ENCODE measurements around the gene NCOA7.
"Not testable (repeated sequence)": the region's sequence is repeated elsewhere in the genome, so short reads cannot be mapped to it uniquely, and the experiment has no call there.

The NCOA7 gene

GRCh38 chr6:125836466-125836865, 45.7 kb downstream of the NCOA7 start:
- no peak for DNase-seq (ENCODE audit: low read depth in 2 of 2)

- DNase-seq (ENCODE audit: low read depth in 2 of 2) = no peak
Observed at GRCh38 chr6:125839471-125839870, 48.7 kb downstream of the NCOA7 start.

- DNase-seq (ENCODE audit: low read depth in 2 of 2) = no peak
Observed at GRCh38 chr6:125839879-125840278, 49.1 kb downstream of the NCOA7 start.

GRCh38 chr6:125841356-125842090, 50.8 kb downstream of the NCOA7 start:
- no peak for DNase-seq (ENCODE audit: low read depth in 2 of 2)

GRCh38 chr6:125842091-125842626, 51.4 kb downstream of the NCOA7 start:
- no peak for DNase-seq (ENCODE audit: low read depth in 2 of 2)

GRCh38 chr6:125843593-125843992, 52.8 kb downstream of the NCOA7 start:
- DNase-seq (ENCODE audit: low read depth in 2 of 2) = no peak

GRCh38 chr6:125844989-125845388, 54.2 kb downstream of the NCOA7 start:
- DNase-seq (ENCODE audit: low read depth in 2 of 2) = no peak

GRCh38 chr6:125846292-125847024, 55.7 kb downstream of the NCOA7 start:
- DNase-seq (ENCODE audit: low read depth in 2 of 2) = no peak

- DNase-seq (ENCODE audit: low read depth in 2 of 2) = not testable (repeated sequence)
Observed at GRCh38 chr6:125848286-125848685, 57.5 kb downstream of the NCOA7 start.

- DNase-seq (ENCODE audit: low read depth in 2 of 2) = no peak
Observed at GRCh38 chr6:125850361-125850760, 59.6 kb downstream of the NCOA7 start.

- no peak for DNase-seq (ENCODE audit: low read depth in 2 of 2)
Observed at GRCh38 chr6:125852587-125852986, 61.8 kb downstream of the NCOA7 start.

GRCh38 chr6:125853168-125853567, 62.4 kb downstream of the NCOA7 start:
- DNase-seq (ENCODE audit: low read depth in 2 of 2) = no peak

- no peak for DNase-seq (ENCODE audit: low read depth in 2 of 2)
Observed at GRCh38 chr6:125853756-125854155, 63.0 kb downstream of the NCOA7 start.

GRCh38 chr6:125854355-125854754, 63.6 kb downstream of the NCOA7 start:
- no peak for DNase-seq (ENCODE audit: low read depth in 2 of 2)

GRCh38 chr6:125855783-125856182, 65.0 kb downstream of the NCOA7 start:
- no peak for DNase-seq (ENCODE audit: low read depth in 2 of 2)

- no peak for DNase-seq (ENCODE audit: low read depth in 2 of 2)
Observed at GRCh38 chr6:125857846-125858245, 67.1 kb downstream of the NCOA7 start.

GRCh38 chr6:125858427-125859320, 67.9 kb downstream of the NCOA7 start:
- DNase-seq (ENCODE audit: low read depth in 2 of 2) = peak in 1 of 2 donors; percentile 1

GRCh38 chr6:125859727-125860126, 69.0 kb downstream of the NCOA7 start:
- no peak for DNase-seq (ENCODE audit: low read depth in 2 of 2)

GRCh38 chr6:125863023-125863422, 72.3 kb downstream of the NCOA7 start:
- no peak for DNase-seq (ENCODE audit: low read depth in 2 of 2)

GRCh38 chr6:125865015-125865414, 74.3 kb downstream of the NCOA7 start:
- DNase-seq (ENCODE audit: low read depth in 2 of 2) = no peak

GRCh38 chr6:125866433-125866832, 75.7 kb downstream of the NCOA7 start:
- DNase-seq (ENCODE audit: low read depth in 2 of 2) = no peak

GRCh38 chr6:125867483-125867942, 76.8 kb downstream of the NCOA7 start:
- no peak for DNase-seq (ENCODE audit: low read depth in 2 of 2)

All from stimulated activated CD4-positive, alpha-beta T cell treated with anti-CD3 and anti-CD28 coated beads, Interleukin-4, amount 100 ng/mL, for 48 hours (primary cell).